DMS79 (cell line): ENCODE results near the gene NCOA7.
"Not testable (repeated sequence)": the region's sequence is repeated elsewhere in the genome, so short reads cannot be mapped to it uniquely, and the experiment has no call there.

Experiments used
- DNase-seq: peaks from one replicate; lab custom pipeline; 2025; lab: John Stamatoyannopoulos, UW

The NCOA7 gene

DNA sequence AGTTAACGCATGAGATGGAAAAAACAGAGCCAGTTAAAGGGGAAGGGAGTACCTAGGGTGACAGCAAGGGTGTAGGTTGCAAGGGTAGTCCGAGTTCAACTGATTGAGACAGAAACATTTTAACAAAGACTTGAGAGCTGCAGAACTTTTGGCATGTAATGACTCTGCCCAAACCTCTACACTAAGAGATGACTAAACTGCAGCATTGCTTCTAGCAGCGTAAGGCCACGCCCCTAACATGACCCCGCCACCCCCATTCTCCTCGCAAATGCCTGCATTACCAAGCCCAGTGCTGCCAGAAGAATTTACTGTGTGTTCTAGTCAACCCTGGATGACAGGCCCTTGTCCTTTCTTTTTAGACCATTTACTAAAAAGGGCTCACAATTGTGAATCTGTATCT is 159.5 kb downstream of the NCOA7 start:
- no peak for DNase-seq

GRCh38 chr6:125950716-125951115 is 160.0 kb downstream of the NCOA7 start:
- DNase-seq, result not testable (repeated sequence)

GRCh38 chr6:125951323-125951722 is 160.6 kb downstream of the NCOA7 start:
- no peak for DNase-seq

DNA sequence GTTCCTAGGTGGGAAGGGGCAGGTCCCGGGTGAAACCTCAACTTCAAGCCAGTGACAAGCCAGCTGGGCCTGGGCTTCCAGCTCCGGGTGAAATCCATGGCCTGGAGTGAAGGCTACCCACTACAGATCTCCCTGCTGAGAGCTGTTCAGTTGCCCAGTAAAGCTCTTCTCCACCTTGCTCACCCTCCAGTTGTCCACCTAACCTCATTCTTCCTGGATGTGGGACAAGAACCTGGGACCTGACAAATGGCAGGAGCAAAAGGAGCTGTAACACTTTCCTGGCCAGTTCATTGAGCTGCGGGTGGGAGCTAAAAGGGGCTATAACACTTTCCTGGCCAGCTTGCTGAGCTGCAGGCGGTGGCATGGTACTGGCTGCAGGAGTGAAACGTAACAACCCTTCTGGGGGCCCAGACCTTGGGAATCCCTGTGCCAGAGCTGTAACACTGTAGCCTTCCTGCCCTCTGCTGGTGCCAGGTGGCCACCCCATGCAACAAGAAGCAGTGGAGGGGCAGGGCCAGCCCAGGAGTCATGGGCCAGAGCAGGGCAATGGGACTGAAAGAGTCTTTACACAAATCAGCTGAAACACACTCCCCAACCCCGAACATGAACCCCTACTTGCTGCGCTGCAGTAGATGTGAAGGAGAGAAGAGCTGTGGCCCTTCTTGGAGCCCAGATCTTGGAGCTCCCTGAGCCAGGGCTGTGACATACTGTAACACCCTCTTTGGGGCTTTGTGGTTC is 162.2 kb downstream of the NCOA7 start:
- DNase-seq, result no peak

DNA sequence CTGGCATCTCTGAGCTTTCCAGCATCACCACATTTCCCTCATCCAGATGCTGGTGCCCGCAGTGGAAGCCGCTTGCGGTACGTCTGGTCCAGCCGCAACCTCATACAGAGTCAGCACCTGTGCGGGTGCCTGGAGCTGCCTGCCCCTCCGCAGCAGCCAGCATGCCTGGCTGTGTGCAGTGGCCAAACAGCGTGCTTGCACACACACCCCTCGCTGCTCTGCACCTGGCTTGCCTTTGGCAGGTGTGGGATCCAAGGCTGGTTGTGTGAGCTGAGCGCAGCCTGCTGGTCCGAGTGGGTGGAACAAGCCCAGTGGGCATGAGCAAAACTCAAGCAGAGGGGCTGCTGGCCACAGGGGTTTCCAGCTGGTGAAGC is 162.7 kb downstream of the NCOA7 start:
- DNase-seq, result no peak

GRCh38 chr6:125954735-125955339 is 164.1 kb downstream of the NCOA7 start:
- DNase-seq, result no peak

DNA sequence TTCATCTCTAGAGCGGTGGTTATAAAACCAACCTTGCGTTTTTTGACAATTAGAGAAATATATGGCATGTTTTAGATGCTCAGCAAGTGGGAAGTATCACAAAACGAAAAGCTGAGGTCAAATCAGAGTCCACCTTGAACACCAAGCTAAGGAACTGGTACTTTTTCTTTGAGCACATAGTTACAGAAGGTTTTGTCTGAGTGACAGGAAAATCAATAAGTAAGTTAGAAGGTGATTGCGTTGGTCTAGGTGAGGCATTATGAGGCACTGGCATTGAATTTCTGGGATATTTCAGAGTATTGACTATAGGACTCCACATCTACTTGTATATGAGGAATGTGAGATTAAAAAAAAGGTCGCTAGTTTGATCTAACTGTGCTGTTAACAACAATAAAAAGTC is 165.2 kb downstream of the NCOA7 start:
- DNase-seq, result no peak

GRCh38 chr6:125956506-125957390 is 166.0 kb downstream of the NCOA7 start, which contains the start of gene HINT3:
Gene HINT3, plus strand, starts transcription at chr6:125956770. Its CDS starts 208 bp downstream, at chr6:125956978.
- peak; percentile 94 for DNase-seq

DNA sequence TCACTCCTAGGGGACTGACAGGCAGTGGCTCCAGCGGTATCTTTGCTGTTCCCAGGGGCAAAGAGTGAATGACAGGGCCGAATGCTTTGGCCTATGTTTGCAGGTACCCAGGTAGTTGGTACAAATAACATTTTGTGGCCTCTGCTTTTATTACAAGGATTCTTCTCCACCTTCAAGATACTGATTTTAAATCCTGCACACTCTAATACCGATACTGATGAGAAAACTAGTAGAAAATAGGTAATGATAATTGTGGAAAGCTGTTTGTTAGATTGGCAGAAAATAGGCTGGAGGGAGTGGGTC is 166.6 kb downstream of the NCOA7 start:
- no peak for DNase-seq

GRCh38 chr6:125957845-125958244 is 167.1 kb downstream of the NCOA7 start:
- peak; percentile 14 for DNase-seq

- DNase-seq, result no peak
Measured at GRCh38 chr6:125959041-125959440, 168.3 kb downstream of the NCOA7 start.

DNA sequence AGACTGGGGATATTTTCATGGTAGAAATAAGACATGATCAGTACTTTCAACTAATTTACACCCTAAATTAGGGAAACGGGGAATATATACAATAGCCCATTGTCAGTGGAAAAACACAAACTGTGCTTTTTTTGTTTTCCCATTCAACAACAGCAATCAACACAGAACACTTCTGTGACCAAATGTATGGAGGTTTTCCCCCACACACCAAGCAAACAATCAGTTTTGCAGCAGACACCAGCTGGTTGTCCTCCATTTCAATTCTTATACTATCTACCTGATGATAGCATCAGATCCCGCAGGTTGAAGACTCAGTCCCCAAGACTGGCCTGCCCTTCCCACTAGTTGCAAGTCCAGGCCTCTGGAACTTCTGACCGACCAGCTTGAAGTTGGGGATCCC is 170.4 kb downstream of the NCOA7 start:
- DNase-seq, result no peak

- no peak for DNase-seq
Measured at GRCh38 chr6:125962900-125963497, 172.2 kb downstream of the NCOA7 start.

DNA sequence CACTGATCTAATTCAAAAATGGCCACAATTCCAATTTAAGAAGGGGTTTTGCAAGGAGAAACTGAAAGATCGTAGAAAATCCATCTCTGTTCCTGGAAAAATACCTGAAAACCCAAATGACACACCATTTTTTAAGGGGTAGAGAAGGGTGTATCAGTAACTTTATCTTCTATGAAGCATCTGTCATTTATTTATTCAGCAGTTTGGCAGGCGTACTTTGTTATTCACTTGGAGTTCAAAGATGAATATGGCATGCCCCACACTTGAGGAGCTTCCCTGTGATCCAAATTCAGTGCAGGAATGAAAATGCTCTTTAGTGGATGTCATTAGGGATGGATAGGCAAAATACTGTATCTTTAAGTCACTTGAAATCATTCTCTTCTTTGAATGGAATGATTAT is 173.1 kb downstream of the NCOA7 start:
- no peak for DNase-seq

DNA sequence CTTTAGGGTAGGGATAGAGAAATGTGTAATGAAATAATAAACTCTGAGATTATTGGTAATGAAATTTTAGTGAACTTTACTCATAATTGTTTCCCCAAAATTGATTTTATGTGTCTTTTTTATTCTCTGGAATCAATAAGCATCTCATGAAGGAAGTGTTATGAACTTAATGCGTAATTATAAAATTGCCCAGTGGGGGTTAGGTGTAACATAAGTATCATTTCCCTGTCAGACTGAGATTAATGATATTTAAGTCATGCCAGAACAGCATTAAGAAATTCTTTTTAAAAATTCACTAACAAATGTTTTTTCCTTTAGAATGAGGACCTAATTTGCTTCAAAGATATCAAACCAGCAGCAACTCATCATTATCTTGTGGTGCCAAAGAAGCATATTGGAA is 175.8 kb downstream of the NCOA7 start:
- DNase-seq, result no peak

GRCh38 chr6:125968493-125968892 is 177.7 kb downstream of the NCOA7 start:
- no peak for DNase-seq

- DNase-seq, result no peak
Measured at GRCh38 chr6:125970760-125971159, 180.0 kb downstream of the NCOA7 start.

- not testable (repeated sequence) for DNase-seq
Measured at GRCh38 chr6:125972478-125972877, 181.7 kb downstream of the NCOA7 start.

DNA sequence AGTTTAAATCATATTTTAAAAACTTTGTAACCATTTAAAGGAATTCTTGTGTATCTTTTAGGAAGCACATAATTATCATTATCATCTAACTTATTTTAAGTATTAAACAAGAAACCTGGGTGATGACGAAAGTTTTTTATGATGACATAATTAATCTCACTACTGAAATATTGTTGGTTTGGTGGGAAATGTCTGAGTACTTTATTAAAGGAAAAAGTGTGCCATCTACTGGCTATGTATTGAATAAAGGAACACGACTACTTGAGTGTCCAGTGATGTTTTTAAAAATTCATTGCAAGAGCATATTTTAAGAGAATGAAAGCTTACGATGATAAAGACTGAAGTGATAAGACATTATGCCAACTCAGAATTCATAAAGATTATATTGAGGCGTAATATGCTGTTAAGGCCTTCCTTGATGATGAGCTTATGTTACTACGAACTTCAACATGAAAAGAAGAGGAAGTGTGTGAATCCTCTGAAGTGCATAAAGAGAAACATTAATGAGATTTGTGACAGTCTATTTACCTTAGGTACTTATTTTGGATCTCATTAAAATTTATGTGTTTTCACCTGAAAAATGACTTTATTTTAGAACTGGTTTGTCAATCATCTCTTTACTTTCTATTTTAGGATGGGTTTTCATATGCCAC is 183.6 kb downstream of the NCOA7 start:
- peak; percentile 21 for DNase-seq

DNA sequence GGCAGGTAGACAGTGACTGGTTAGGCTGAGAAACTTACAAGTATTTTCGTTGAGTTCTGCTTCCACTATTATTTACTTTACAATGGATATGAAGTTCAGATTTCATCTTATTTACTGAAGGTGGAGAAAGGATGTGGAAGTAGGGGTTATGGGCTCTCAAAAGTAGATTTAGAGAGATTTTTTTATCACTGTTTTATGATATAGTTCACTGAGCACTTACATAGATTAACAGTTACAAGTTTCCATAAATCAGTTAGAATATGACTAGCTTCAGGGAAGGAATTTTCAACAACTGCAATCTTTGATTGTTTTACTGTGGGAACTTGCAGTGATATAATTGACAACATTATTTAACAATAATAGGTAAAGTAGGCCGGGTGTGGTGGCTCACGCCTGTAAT is 188.3 kb downstream of the NCOA7 start:
- no peak for DNase-seq
